Epithelial cell of proximal tubule (primary cell): ENCODE data around the gene ZDHHC22. TPM values are rescaled to one million over a fixed set of nuclear protein-coding genes. Genes with fewer than 3 reads are reported as not detected.
"Not testable (repeated sequence)": the region's sequence is repeated elsewhere in the genome, so short reads cannot be mapped to it uniquely, and the experiment has no call there.

Experiments used
- DNase-seq: peaks from one replicate; pipeline ENCODE4 v3.0.0-alpha.2; 2011; ENCODE audit warnings: low read depth
- H3K4me3 ChIP-seq: 2 replicates; pipeline ENCODE4 v1.5.1; 2011; ENCODE audit warnings: low read depth, mild to moderate bottlenecking, low read length
- total RNA-seq: library from RNA; depleted of rRNA; stranded (reverse); fragments of >200 nt; gene quantifications from 2 replicates; pipeline ENCODE4 v1.2.3, GENCODE V29; 2015
- TF ChIP-seq, protein P1 (sequence below): conservative IDR thresholded peaks from 2 replicates; pipeline ENCODE4 v1.5.1; 2012; ENCODE audit warnings: low read depth, mild to moderate bottlenecking, low read length

The ZDHHC22 gene
- total RNA-seq, 1 donor from 2014 or later, result not detected

DNA sequence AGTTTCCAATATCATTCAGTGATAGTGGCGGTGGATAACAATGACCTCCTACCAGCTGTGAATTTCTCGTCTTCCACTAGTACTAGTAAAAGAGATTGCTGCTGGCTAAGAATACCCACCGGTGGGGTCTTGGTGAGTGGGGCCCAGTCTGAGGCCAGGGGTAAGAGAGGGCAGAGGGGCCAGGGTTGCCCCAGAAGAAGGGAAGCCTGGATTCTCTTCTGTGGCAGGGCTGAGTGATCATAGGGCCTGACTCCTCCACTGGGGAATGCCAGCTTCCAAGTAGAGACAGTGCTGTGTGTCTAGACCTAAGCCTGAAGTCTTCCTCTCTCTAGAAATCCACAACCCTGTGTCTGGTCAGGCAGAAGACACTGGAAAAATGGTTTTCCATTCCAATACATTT is 34.3 kb upstream of the ZDHHC22 start:
- H3K4me3 ChIP-seq, result no peak overlapping the region
- TF ChIP-seq, protein P1, sequence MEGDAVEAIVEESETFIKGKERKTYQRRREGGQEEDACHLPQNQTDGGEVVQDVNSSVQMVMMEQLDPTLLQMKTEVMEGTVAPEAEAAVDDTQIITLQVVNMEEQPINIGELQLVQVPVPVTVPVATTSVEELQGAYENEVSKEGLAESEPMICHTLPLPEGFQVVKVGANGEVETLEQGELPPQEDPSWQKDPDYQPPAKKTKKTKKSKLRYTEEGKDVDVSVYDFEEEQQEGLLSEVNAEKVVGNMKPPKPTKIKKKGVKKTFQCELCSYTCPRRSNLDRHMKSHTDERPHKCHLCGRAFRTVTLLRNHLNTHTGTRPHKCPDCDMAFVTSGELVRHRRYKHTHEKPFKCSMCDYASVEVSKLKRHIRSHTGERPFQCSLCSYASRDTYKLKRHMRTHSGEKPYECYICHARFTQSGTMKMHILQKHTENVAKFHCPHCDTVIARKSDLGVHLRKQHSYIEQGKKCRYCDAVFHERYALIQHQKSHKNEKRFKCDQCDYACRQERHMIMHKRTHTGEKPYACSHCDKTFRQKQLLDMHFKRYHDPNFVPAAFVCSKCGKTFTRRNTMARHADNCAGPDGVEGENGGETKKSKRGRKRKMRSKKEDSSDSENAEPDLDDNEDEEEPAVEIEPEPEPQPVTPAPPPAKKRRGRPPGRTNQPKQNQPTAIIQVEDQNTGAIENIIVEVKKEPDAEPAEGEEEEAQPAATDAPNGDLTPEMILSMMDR, result no peak
- DNase-seq, result no peak

DNA sequence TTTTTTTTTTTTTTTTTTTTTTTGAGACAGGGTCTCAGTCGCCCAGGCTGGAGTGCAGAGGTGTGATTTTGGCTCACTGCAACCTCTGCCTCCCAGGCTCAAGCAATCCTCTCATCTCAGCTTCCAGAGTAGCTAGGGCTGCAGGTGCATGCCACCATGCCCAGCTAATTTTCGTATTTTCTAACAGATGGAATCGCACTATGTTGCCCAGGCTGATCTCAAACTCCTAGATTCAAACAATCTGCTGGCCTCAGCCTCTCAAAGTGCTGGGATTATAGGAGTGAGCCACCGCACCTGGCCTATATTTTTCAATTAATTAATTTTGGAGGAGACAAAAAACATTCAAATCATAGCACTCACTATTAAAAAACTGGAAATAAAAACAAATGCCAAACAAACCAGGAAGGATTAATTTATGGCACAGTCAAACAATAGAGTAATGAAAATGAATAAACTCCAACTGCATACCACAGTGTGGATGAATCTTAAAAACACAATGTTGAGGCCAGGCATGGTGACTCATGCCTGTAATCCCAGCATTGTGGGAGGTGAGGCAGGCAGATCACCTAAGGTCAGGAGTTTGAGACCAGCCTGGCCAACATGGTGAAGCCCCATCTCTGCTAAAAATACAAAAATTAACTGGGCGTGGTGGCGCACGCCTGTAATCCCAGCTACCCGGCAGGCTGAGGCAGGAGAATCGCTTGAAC is 32.5 kb upstream of the ZDHHC22 start:
- H3K4me3 ChIP-seq, DNase-seq: not testable (repeated sequence)

- no peak for DNase-seq
- no peak overlapping the region for H3K4me3 ChIP-seq
- TF ChIP-seq, protein P1, result no peak
These were observed 31.3 kb upstream of the ZDHHC22 start for GRCh38 chr14:77172916-77173315.

GRCh38 chr14:77170045-77170444 is 28.5 kb upstream of the ZDHHC22 start:
- TF ChIP-seq, protein P1, result no peak
- no peak for DNase-seq
- H3K4me3 ChIP-seq, result no peak overlapping the region

DNA sequence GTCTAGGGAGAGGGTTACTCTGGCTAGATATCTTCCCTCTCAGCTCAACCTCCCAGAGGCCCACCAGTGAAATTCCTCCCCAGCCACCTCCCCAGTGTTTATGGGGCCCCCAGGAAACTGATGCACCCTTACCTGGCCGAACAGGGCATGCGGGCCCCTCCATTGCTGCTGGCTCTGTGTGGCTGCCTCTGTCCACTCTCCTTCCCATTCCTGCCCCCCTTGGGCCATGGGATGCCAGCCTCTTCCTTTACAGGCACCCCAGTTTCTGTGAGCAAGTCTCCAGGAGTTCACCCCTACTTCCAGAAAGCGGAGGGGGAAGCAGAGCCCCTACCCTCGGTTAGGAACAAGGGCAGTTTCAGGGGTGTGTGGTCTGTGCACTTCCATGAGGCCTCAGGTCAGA is 19.4 kb upstream of the ZDHHC22 start:
- TF ChIP-seq, protein P1, result no peak
- H3K4me3 ChIP-seq, result no peak overlapping the region
- DNase-seq, result no peak

GRCh38 chr14:77158882-77159255 is 17.3 kb upstream of the ZDHHC22 start:
- DNase-seq, result no peak
- TF ChIP-seq, protein P1, result no peak
- no peak overlapping the region for H3K4me3 ChIP-seq

DNA sequence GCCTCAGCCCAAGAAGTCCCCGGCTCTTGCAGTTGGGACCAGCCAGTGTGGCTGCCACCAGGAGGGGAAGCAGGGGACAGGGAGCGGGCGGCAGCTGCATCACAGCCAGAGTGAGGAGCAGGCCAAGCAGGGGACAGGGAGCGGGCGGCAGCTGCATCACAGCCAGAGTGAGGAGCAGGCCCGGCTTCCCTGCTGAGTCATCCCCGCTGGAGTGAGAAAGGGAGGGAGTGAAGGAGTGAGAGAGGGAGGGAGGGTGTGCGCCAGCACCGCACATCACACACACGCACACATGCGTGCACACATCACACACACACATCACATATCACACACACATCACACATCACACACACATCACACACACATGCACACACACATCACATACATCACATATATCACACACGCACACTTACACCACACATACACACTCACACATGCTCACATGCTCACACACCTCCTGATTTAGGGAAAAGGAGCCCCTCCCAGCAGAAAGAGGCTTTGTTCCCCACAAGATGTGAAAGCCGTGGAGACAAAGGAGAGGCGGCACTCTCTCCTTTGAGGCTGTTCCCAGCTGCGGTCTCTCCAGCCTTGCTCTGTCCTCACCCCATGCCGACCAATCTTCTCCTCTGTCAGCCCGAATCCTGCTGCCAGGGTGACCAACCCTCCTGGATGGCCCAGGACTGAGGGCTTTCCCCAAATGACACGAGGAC is 16.7 kb upstream of the ZDHHC22 start:
- TF ChIP-seq, protein P1, result no peak
- H3K4me3 ChIP-seq, result no peak overlapping the region
- DNase-seq, result no peak
